Karpas-422 (cell line): ENCODE results near the gene PSME1. TPM values are rescaled to one million over a fixed set of nuclear protein-coding genes. Genes with fewer than 3 reads are reported as not detected.

ENCODE experiments used
- DNase-seq: peaks from one replicate; pipeline ENCODE4 v3.0.0-alpha.2; 2015
- H2AFZ ChIP-seq: fragments of 200-600 bp; sonication (generic); 2 replicates; pipeline ENCODE4 v1.6.1; 2014; ENCODE audit warnings: antibody characterized with exemption, low read length, mixed read lengths
- H3K27ac ChIP-seq: fragments of 200-600 bp; sonication (generic); 2 replicates; pipeline ENCODE4 v1.5.1; 2014; ENCODE audit warnings: mild to moderate bottlenecking, low read length, moderate library complexity
- H3K27me3 ChIP-seq: fragments of 200-600 bp; sonication (generic); 2 replicates; pipeline ENCODE4 v1.6.1; 2014; ENCODE audit warnings: low read length, mixed read lengths
- H3K36me3 ChIP-seq: fragments of 200-600 bp; sonication (generic); 2 replicates; pipeline ENCODE4 v1.6.1; 2014; ENCODE audit warnings: low read length, mixed read lengths; ENCODE audit not compliant: insufficient read depth
- H3K4me1 ChIP-seq: fragments of 200-600 bp; sonication (generic); 2 replicates; pipeline ENCODE4 v1.6.1; 2014; ENCODE audit warnings: mild to moderate bottlenecking, low read length, mixed read lengths
- H3K4me2 ChIP-seq: fragments of 200-600 bp; sonication (generic); 2 replicates; pipeline ENCODE4 v1.6.1; 2014; ENCODE audit warnings: low read length, low read depth, mild to moderate bottlenecking; ENCODE audit not compliant: poor library complexity, severe bottlenecking
- H3K4me3 ChIP-seq: fragments of 200-600 bp; sonication (generic); 2 replicates; pipeline ENCODE4 v1.5.1; 2014; ENCODE audit warnings: mild to moderate bottlenecking, antibody characterized with exemption, low read length, mixed read lengths
- H3K79me2 ChIP-seq: fragments of 200-600 bp; sonication (generic); 2 replicates; pipeline ENCODE4 v1.6.1; 2014; ENCODE audit warnings: mild to moderate bottlenecking, low read length, mixed read lengths
- H3K9ac ChIP-seq: fragments of 200-600 bp; sonication (generic); 2 replicates; pipeline ENCODE4 v1.6.0; 2014; ENCODE audit warnings: low read length
- H3K9me2 ChIP-seq: fragments of 200-600 bp; sonication (generic), shearing (Covaris generic); replicated peaks from 2 replicates; pipeline ENCODE4 v1.6.0; 2014; ENCODE audit warnings: mild to moderate bottlenecking, low read length, moderate library complexity; ENCODE audit not compliant: insufficient read depth
- H3K9me3 ChIP-seq: fragments of 300-700, 200-600 bp; sonication (generic); 2 replicates; pipeline ENCODE4 v1.6.1; 2014; ENCODE audit warnings: low read length, mixed read lengths
- H4K20me1 ChIP-seq: fragments of 200-600 bp; sonication (generic); 2 replicates; pipeline ENCODE4 v1.6.1; 2014; ENCODE audit warnings: mild to moderate bottlenecking, antibody characterized with exemption, low read length, low read depth; ENCODE audit not compliant: insufficient read depth
- total RNA-seq: library from RNA; depleted of rRNA; stranded (reverse); fragments of >200 nt; shearing (Covaris generic); gene quantifications from 2 replicates; pipeline ENCODE4 v1.2.3, GENCODE V29; 2014; ENCODE audit warnings: low replicate concordance; rRNA removed

The PSME1 gene
- total RNA-seq: 435 and 452 TPM in 2 replicates

DNA sequence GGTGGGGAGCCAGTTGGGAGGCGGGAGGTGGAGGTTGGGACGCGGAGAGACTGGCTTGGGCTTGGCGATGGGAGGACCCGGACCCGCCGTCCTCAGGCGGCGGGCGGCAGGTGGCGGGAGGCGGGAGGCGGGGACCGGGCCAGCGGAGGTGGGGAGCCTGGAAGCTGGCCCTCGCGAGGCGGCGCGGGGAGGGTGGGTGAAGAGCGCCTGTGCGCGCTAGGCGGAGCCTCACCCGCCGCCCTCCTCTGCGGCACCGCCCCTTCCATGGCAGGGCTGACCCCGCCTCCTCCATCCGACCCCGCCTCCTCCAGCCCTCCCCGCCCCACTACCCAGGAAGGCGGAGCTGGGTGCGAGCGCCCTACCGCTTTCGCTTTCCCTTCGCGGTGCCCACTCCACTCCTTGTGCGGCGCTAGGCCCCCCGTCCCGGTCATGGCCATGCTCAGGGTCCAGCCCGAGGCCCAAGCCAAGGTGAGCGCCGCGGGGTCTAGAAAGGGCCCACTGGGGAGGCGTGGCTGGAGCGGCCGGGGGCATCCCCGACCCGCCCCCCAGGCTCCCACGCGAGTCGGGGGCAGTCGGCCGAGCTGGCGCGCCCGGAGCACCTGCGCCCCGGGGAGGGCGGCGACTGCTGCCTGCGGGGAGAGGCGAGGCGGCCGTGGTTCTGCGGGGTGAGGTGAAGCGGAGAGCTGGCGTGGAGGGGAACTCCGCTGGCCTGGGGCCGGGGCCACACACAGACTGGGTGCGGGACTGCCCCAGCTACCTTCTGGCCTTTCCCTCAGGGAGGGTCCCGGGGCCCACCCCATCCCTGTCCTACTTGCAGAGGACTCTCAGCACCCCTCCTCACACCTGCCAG, at the start of gene PSME1:
PSME1 (plus strand) TSS at position 361 of the 850 bp plus-strand sequence; CDS start at position 430, 69 bp downstream.
- H3K27me3 ChIP-seq: no peaks in the 10 kb centered on the region
- H3K4me2 ChIP-seq: peak within 1 kb of the TSS; percentile 87
- peak within 1 kb of the TSS; percentile 98 for H3K9ac ChIP-seq
- peak within 1 kb of the TSS; percentile 71 for H3K27ac ChIP-seq
- no peaks in the 10 kb centered on the region for H3K9me2 ChIP-seq
- DNase-seq: peak; percentile 99
- H4K20me1 ChIP-seq: no peaks in the 10 kb centered on the region
- H3K9me3 ChIP-seq: no peaks in the 10 kb centered on the region
- peaks cover 48% of the 10 kb centered on the region for H3K79me2 ChIP-seq
- H3K36me3 ChIP-seq: peaks cover 23% of the 10 kb centered on the region
- peak within 1 kb of the TSS; percentile 76 for H2AFZ ChIP-seq
- H3K4me3 ChIP-seq: peak within 1 kb of the TSS; percentile 98
- peaks cover 42% of the 10 kb centered on the region for H3K4me1 ChIP-seq

DNA sequence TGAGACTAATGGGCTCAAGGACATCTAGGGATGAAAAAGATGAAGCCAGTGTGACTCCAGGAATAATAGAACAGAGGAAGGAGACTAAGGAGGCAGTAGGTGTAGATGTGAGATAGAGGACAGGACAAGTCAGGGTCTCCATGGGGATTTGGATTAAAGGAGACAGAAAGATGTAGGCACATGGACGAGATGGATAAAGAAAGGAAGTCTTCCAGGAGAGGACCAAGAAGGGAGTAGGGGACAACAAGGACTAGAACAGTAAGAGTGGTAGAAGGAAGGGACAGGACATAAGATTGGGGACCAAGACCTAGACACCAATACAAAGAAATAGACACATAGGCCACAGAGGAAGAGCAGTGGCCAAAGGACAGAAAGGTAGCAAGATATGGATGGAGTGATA, 49.0 kb upstream of the PSME1 start:
- H3K79me2 ChIP-seq: no peaks in the 10 kb centered on the region
- DNase-seq: no peak
- no peaks in the 10 kb centered on the region for H4K20me1 ChIP-seq
- no peaks in the 10 kb centered on the region for H3K36me3 ChIP-seq
- H3K4me1 ChIP-seq: peaks cover 7% of the 10 kb centered on the region
- H3K4me2 ChIP-seq: no peak overlapping the region
- H3K9me2 ChIP-seq: no peaks in the 10 kb centered on the region
- no peak overlapping the region for H2AFZ ChIP-seq
- no peak overlapping the region for H3K4me3 ChIP-seq
- no peaks in the 10 kb centered on the region for H3K27me3 ChIP-seq
- H3K9me3 ChIP-seq: no peaks in the 10 kb centered on the region
- no peak overlapping the region for H3K9ac ChIP-seq
- H3K27ac ChIP-seq: no peak overlapping the region

GRCh38 chr14:24088095-24088494, 47.9 kb upstream of the PSME1 start:
- Histone ChIP-seq H3K27me3 (no peaks in the 10 kb centered on the region), H4K20me1 (no peaks in the 10 kb centered on the region), H3K4me3 (no peak overlapping the region), H3K9ac (no peak overlapping the region), H3K4me1 (peaks cover 11% of the 10 kb centered on the region), H3K9me3 (no peaks in the 10 kb centered on the region), H2AFZ (no peak overlapping the region), H3K27ac (no peak overlapping the region), H3K79me2 (no peaks in the 10 kb centered on the region), H3K36me3 (no peaks in the 10 kb centered on the region), H3K4me2 (no peak overlapping the region), H3K9me2 (no peaks in the 10 kb centered on the region)
- DNase-seq: no peak

- H3K9me3 ChIP-seq: no peaks in the 10 kb centered on the region
- no peak overlapping the region for H3K9ac ChIP-seq
- no peak overlapping the region for H3K4me3 ChIP-seq
- H4K20me1 ChIP-seq: no peaks in the 10 kb centered on the region
- DNase-seq: no peak
- no peaks in the 10 kb centered on the region for H3K9me2 ChIP-seq
- no peak overlapping the region for H3K4me2 ChIP-seq
- no peaks in the 10 kb centered on the region for H3K27me3 ChIP-seq
- H2AFZ ChIP-seq: no peak overlapping the region
- H3K79me2 ChIP-seq: peaks cover 7% of the 10 kb centered on the region
- H3K27ac ChIP-seq: no peak overlapping the region
- H3K36me3 ChIP-seq: no peaks in the 10 kb centered on the region
- H3K4me1 ChIP-seq: peaks cover 19% of the 10 kb centered on the region
Measured at GRCh38 chr14:24089890-24090289, 46.1 kb upstream of the PSME1 start.

- no peaks in the 10 kb centered on the region for H3K36me3 ChIP-seq
- peaks cover 18% of the 10 kb centered on the region for H3K79me2 ChIP-seq
- no peak overlapping the region for H3K9ac ChIP-seq
- DNase-seq: no peak
- H3K4me2 ChIP-seq: no peak overlapping the region
- H3K9me2 ChIP-seq: no peaks in the 10 kb centered on the region
- no peak overlapping the region for H2AFZ ChIP-seq
- peaks cover 29% of the 10 kb centered on the region for H3K4me1 ChIP-seq
- H3K9me3 ChIP-seq: no peaks in the 10 kb centered on the region
- no peaks in the 10 kb centered on the region for H3K27me3 ChIP-seq
- H3K4me3 ChIP-seq: no peak overlapping the region
- no peak overlapping the region for H3K27ac ChIP-seq
- H4K20me1 ChIP-seq: no peaks in the 10 kb centered on the region
Measured at GRCh38 chr14:24092110-24092504, 43.9 kb upstream of the PSME1 start.

DNA sequence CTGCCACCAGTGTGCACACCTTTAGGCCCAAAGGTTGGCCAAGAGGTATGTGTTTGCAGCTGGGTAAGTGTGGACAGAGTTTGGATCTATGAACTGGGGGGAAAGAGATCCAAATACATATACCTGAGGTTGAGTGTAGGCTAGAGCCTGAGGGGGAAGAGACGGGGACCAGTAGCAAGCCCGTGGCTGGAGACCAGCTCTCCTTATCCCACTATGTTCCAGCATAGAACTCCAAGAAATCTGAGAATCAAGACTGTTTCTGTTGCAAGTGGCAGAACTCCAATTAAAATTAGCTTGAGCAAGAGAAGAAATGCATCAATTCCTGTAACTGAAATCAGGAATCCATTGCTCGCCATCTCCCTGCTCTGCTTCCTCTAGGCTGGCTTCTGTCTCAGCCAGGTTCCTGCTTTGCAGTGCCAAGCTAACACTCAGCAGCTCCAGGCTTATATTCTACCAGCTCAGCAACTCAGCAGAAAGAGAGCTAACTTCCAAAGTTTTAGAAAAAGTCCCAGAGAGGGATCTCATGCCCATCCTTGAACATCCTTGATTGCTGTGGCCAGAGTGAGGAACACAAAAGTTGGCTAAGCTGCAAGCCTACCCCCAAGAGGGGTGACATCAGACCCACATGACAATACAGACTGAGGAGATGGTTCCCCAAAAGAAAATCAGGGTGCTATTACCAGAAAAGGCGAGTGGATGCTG, 43.3 kb upstream of the PSME1 start:
- no peak overlapping the region for H2AFZ ChIP-seq
- no peaks in the 10 kb centered on the region for H3K27me3 ChIP-seq
- H3K9me3 ChIP-seq: no peaks in the 10 kb centered on the region
- no peak overlapping the region for H3K4me2 ChIP-seq
- H3K9ac ChIP-seq: peak overlapping the region; percentile 97; the same call in 1 of the 2 replicates
- no peak for DNase-seq
- H3K9me2 ChIP-seq: no peaks in the 10 kb centered on the region
- no peaks in the 10 kb centered on the region for H4K20me1 ChIP-seq
- peaks cover 18% of the 10 kb centered on the region for H3K79me2 ChIP-seq
- peaks cover 29% of the 10 kb centered on the region for H3K4me1 ChIP-seq
- H3K4me3 ChIP-seq: no peak overlapping the region
- peak overlapping the region; percentile 60; the same call in 1 of the 2 replicates for H3K27ac ChIP-seq
- H3K36me3 ChIP-seq: no peaks in the 10 kb centered on the region

DNA sequence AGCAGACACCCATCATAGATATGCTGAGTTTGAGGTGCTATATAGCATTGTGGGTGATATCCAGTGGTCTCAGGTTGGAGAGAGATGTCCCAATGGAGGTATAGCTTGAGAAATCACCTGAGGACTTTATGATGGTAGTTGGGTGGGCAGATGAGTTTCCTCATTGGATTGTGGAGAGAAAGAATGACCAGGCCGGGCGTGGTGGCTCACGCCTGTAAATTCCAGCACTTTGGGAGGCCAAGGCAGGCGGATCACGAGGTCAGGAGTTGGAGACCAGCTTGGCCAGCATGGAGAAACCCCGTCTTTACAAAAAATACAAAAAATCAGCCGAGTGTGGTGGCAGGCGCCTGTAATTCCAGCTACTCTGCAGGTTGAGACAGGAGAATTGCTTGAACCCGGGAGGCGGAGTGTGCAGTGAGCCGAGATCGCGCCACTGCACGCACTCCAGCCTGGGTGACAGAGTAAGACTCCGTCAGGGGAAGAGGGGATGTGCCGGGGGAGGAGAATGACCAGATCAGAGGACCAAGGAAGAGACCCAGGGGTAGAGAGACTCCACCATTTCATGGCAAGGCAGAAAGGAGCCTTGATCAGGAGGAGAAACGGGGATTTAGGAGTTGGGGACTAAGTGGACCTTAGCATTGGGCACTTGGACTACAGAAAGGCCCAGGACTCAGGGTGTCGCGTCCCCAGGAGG, 42.6 kb upstream of the PSME1 start:
- Histone ChIP-seq H3K27ac (peak overlapping the region; percentile 60; the same call in 1 of the 2 replicates), H3K9me2 (no peaks in the 10 kb centered on the region), H3K27me3 (no peaks in the 10 kb centered on the region), H3K4me3 (peak overlapping the region; percentile 95; the same call in 1 of the 2 replicates), H2AFZ (no peak overlapping the region), H3K4me2 (peak overlapping the region; percentile 95), H3K4me1 (peaks cover 29% of the 10 kb centered on the region), H3K79me2 (peaks cover 18% of the 10 kb centered on the region), H3K9ac (peak overlapping the region; percentile 97), H3K36me3 (0 out of 2 replicates have a peak, but pooled peaks cover 3% of the 10 kb centered on the region), H3K9me3 (no peaks in the 10 kb centered on the region), H4K20me1 (no peaks in the 10 kb centered on the region)
- no peak for DNase-seq
